ENCODE measurements around the gene RSPO1.

- TF ChIP-seq EZH2 (IDR thresholded peaks at IDR 0.05; ENCODE audit: insufficient read depth, poor library complexity, severe bottlenecking) (no peak), EZH2phosphoT487 (IDR thresholded peaks at IDR 0.05; ENCODE audit: insufficient read depth, low read depth) (no peak)
Observed at GRCh38 chr1:37673920-37674319, 39.2 kb upstream of the RSPO1 start.

Data from GM23248 (cell line).